ENCODE data around the gene REST.

DNA sequence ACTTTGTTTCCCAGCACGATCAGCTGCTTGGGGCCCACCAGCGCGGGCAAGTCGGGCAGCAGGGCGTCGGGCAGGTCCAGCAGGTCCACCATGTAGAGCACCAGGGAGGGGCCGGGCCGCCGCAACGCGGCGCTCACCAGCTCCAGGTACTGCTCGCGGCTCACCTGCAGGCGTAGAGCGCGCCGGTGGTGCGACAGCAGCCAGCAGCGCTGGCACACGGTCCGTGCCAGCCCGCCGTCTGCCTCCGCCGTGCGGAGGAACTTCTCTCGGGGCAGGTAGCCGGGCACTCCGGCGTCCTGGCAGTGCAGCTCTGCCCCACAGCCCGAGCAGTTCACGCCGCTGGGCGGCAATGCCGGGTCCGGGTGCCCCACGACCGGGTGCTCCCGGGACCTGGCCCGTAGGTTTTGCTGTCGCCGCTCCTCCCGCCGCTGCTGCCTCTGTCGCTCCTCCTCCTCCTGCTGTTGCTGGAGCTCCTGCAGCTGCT is 69.2 kb downstream of the REST start:
- TF ChIP-seq CTCF (IDR thresholded peaks at IDR 0.05; ENCODE audit: insufficient read depth, low read length) (no peak), SPI1 (IDR thresholded peaks at IDR 0.05; ENCODE audit: borderline replicate concordance, low read depth) (no peak), POLR2AphosphoS5 (IDR thresholded peaks at IDR 0.05; ENCODE audit: low read depth) (no peak)

Measured in HL-60 (cell line).